Lung microvascular endothelial cell (primary cell): ENCODE results near the gene SUMO4. TPM values are rescaled to one million over a fixed set of nuclear protein-coding genes. Genes with fewer than 3 reads are reported as not detected.

ENCODE experiments used
- DNase-seq, 2 donors: peaks; one replicate each; pipeline versions ENCODE4 v3.0.0 to v3.0.0-alpha.2; 2010; ENCODE audit warnings: low read depth in 2 of 2
- total RNA-seq: library from RNA; depleted of rRNA; stranded (reverse); fragments of >200 nt; gene quantifications from 2 replicates; pipeline ENCODE4 v1.2.1, GENCODE V29; 2014

The SUMO4 gene
- total RNA-seq, 1 donor from 2014 or later, result 1.2 TPM

DNA sequence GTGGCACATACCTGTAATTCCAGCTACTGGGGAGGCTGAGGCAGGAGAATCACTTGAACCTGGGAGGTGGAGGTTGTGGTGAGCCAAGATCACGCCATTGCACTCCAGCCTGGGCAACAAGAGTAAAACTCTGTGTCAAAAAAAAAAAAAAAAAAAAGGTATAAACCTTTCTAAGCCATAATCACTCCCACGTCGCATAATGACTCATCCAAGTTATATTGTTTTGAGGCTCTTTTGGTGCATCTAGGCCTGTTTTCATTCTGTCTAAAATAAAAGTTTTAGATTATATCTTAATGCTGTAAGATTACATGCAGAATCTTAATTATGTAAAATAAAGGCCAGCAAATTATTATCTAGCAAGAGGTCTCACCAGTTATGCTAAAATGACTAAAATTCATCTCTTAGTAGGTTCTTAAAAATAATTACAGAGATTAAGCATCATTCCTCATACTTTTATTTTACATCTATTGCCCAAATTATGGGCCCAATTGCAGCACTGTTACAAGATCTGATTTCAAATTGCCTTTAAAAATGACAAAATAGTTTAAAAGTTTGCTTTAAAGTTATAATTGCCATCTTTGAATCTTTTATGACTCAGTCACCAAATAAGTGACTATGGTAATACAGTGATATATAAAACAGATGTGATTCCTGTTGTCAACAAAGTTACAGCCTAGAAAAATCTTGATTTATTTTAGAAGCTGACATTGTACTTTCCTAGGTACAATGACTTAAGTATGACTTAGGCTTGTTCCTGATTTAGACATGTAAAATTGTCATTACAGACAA, 10.4 kb upstream of the SUMO4 start:
- peak in 1 of 2 donors; percentile 13 for DNase-seq

DNA sequence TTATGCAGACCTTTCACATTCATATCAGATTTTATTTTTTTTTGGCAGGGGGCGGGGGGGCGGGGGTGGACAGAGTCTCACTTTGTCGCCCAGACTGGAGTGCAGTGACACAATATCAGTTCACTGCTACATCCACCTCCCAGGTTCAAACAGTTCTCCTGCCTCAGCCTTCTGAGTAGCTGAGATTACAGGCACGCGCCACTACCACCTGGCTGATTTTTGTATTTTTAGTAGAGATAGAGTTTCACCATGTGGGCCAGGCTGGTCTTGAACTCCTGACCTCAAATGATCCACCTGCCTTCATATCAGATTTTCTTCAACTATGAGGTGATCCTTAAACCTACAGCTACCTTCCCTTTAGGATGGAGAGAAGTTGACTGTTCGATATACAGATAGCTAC, 8.0 kb upstream of the SUMO4 start:
- DNase-seq, result no peak

DNA sequence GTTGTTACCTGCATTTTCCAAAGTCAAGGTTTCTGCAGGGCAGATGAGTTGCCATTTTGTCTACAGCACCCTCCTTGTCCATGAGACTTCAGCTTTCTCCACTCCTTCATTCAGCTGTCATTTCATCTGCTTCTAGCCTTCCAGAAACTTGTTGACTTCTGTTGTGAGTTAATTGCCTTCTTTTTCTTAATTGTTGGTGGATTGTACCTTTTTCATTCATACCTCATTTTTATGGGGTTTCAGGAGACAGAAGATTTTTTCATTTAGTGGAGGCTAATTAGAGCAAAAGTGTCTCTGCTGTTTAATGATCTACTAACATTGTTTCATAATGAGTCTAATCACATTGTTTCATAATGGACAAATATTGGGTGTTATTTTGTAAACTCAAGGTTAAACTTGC, 7.5 kb upstream of the SUMO4 start:
- no peak for DNase-seq

DNA sequence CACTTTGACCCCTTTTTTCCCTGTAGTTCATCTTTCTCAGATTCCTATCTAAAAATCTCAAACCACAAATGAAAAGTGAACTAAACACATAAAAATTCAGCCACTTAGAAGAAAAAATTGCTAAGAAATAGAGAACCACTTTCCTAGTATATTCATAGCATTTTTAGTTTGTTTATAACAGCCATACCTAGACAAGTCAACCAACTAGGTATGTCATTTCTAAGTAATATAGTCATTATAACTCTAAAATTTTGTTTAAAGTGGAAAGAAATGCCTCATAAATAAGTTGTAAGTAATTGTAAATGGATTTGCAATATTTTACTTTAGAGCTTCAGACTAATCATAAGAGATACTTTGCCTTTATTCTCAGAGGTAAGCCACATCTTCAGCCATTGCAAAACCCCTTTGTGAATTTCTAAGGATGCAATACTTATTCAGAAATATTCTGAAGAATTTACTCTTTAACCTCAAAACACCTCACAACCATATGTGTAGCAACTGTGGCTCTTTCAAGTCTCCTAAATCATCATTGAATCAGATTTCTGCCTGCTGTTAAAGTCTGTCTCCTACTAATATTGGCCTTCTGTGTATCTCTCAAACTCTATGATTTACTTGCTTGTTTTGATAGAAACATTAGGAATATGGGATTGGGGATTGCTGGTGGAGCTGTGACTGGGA, 6.9 kb upstream of the SUMO4 start:
- no peak for DNase-seq

DNA sequence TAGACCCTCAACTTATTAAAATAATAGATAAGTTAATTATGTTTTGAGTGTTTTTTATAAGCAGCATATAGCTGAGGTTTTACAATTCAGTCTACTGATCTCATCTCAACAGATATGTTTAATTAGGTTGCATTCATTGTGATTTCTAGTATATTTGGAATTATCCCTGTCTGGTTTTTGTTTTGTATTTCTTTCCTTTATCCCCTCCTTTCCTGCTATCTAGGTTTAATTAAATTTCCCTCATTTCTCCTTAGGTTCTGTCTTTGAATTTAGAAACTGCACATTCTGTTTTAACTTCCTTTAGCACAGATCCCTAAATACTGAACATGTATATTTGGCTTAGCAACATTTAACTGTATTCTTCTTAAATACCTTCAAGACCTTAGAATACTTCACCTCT, 4.9 kb upstream of the SUMO4 start:
- DNase-seq, result no peak

DNA sequence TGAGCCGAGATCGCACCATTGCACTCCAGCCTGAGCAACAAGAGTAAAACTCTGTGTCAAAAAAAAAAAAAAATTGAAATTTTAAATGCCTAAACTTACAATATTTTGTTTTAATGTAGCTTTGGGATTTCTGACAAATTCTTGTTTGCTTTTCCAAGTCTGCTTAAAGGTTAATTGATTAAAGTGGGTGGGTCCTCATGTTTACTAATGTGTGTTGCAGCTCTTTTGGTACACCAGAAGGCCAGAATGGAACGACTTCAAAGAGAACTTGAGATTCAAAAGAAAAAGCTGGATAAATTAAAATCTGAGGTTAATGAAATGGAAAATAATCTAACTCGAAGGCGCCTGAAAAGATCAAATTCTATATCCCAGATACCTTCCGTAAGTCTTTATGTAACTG, 2.7 kb upstream of the SUMO4 start:
- no peak for DNase-seq

DNA sequence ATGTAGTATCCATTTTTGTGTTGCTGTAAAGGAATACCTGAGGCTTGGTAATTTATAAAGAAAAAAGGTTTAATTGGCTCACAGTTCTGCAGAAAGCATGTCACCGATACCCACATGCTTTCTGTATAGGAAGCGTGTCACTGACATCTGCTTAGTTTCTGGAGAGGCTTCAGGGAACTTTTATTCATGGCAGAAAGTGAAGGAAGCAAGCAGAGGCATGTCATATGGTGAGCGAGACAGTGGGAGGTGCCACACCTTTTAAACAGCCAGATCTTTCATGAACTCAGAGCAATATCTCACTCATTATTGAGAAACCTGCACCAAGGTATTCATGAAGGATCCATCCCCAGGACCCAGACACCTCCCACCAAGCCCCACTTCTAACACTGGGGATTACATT, 3.5 kb downstream of the SUMO4 start:
- DNase-seq, result no peak

DNA sequence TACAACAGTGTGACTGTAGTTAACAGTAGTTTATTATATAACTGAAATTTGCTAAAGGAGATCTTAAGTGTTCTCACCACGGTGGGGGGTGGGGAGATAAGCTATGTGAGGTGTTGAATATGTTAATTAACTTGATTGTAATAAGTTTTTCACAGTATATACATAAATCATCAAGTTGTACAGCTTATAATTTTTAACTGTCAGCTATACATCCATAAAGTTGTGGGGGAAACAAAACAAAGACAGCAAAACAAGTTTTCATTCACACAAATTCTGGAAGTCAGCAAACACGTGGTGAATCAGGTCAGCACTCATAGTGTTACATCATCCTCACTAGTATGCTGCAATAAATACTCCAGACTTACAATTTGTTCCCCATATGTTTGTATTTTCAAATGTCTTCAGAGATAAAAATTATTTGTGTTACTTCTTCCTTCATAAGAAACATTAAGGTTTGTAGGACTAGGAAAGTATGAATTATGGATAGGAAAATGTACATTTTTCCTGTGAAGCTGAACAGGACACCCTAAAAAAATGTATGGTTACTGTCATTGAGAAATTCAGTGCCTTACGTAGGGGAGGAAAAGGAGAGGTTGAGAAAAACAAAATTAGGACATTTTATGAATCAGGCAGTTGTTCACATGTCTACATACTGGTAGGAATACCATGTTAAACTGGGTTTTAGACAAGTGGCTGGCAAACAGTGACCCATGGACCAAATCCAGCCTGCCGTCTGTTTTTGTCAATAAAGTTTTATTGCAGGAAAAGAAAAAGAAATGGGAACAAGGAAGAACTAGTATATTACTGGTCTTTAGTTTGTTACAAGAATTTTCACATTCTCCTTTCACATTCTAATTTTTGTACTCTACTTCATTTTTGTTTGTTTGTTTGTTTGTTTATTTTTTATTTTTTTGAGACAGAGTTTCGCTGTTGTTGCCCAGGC, 6.0 kb downstream of the SUMO4 start:
- DNase-seq, result no peak

DNA sequence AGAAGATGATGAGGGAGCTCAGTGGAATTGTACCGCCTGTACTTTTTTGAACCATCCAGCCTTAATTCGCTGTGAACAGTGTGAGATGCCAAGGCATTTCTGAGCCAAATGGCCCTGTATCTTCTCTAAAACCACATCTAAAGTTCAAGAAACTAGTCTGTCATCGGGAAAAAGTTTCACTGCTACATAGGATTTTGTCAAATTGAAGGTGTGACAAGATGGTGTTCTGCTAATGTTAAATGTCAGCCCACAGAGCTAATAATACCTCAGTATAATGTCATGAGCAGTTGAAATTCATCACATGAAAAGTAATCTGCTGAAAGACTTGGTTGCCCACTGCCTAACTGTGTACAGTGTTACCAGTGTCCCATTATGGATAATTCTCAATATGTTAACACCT, 9.6 kb downstream of the SUMO4 start:
- DNase-seq, result no peak

DNA sequence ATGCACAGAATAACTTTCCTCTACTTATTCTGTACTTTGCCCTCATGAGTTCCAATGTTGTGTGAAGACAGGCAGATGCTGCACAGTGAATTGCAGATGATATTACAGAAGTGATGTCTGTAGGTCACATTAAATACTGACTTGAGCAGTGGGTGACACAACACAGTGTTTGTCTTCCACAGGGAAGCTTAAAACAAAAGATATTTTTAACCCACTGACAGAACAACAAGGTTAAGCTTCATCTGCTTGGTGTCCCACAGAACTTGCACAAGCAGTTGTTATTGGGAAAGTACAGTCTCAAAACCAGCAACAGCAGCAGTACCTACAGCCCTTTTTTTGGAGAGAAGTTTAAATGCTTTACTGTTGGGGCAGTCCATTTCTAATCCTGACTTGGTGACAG, 10.5 kb downstream of the SUMO4 start:
- no peak for DNase-seq

DNA sequence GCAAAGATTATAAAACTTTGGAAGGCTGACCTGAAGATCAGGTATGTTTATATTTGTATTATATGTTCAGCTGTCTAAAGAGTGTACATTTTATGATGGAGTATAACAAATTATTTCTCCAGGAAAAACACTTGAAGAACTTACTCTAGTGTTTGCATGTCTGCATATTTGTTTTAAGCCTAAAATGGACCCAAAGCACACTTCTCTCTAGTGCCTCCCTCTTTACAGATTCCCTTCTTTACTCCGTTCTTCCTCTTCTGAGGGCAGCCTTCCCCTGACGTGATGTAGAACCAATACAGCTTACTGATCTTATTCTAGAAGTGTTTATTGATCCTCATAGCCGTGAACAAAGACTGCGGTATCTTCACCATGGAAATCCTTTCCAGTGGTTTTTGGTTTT, 13.9 kb downstream of the SUMO4 start:
- DNase-seq, result no peak

DNA sequence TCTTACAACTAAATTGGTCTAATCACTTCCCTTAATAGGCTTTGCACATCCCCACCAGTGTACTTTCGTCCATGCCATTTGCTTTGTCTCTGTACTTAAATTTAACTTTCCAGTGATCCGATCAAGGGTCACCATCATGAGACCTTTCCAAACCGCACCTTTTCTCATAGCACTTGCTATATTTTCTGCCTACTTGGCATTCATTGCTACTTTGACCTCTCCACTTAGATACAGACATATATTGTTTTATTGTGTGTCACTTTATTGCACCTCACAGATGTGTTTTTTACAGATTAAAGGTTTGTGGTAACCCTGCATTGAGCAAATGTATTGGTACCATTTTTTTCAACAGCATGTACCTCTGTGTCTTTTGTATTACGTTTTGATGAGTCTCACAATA, 14.8 kb downstream of the SUMO4 start:
- DNase-seq, result no peak

DNA sequence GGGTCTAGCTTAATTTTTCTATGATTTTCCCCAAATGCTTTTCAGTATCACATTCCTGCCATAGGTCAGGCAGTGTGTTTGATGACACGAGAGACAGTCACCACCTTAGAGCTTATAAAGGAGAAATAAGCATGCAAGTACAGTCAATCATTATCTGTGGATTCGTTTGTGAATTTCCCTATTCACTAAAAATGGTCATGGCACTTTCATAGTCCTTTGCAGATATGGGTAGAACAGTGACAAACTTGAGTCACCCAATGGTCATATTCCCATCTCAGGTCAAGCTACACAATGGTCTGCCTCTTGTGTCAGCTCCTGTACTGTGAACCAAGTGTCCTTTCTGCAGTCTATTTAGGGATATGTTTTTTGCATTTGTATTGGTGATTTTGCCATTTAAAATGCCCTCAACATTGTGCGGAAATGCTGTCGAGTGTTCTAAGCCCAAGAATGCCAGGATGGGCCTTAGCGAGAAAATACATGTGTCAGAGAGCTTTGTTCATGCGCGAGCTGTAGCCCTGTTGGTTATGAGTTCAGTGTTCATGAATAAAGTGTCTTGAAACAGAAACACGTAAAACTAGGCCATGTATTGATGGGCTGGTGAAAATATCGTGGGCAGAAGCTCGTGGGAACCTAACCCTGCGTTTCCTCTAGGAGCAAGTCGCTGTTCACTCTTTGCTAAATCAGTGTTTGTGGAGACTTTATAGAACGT, 19.8 kb downstream of the SUMO4 start:
- no peak for DNase-seq

DNA sequence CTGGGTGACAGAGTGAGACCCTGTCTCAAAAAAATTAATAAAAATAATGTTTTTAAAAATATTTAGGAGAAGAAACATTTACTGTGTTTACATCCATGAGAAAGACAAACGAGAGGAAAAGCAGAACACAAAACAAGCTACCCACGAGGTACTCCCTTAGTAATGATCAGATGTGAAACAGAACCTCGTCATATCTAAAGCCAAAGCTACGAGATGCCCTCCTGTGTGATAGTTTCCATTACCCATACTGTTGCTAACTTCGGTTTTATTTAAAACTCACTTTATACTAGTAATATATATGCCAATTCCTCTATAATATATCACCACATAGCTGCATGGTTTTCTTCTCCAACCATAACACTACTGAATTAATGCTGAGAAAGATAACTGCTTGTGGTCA, 21.1 kb downstream of the SUMO4 start:
- DNase-seq, result no peak

DNA sequence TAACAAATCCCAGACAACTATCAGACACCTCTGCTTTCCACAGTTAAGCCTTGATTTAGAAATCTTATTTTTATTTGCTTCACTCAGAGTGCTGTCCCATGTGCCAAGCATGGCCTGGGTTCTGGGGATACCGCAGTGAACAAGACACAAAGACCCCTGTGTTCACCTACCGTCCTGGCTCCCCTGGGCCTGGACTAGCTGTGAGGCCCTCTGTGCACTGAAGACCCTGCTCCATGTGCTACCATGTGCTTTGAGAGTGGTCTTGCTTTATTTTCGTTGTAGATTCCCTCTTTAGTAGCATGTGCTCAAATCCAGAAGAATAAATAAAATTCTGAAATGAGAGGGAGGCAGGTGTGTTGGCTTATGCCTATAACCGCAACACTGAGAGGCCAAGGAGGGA, 22.5 kb downstream of the SUMO4 start:
- no peak for DNase-seq

DNA sequence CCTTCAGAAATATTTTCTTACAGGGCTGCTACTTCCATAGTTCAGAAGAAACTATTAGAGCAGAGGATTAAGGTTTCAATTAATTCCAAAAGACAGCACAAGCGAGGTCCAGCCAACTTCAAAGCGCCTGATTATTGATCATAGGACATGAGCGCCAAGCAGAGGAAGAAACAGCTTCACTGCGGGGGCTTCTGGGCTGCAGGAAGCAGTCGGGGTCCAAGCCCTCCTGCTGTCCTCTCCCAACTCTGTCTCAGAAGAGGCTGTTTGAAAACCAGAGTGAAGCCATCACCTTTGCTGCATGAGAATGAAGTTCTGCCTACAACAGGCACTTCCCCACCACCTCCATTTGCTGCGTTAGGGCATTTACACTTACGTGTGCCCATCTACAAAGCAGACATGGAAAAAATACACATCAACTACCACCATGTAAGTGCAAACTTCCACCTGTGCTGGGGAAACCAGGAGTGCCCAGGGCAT, 23.9 kb downstream of the SUMO4 start:
- no peak for DNase-seq

DNA sequence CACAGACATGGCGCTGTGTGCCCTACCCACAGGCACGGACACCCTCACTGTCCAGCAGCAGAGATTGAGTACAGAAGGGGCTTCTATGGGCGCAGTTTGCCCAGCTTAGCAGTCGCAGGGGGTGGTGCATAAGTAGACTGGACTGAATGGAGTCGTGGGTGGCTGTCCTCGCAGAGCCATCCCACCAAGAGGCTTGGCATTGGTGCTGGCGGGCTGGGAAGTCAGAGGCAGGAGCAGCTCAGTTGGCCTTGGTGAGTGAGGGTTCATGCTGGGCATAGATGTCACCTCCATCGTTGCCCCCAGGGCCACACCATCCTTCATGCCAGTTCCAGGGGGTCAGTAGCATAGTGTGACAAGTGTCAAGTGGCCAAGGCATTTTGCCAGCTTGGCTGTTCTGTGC, 25.2 kb downstream of the SUMO4 start:
- DNase-seq, result no peak

DNA sequence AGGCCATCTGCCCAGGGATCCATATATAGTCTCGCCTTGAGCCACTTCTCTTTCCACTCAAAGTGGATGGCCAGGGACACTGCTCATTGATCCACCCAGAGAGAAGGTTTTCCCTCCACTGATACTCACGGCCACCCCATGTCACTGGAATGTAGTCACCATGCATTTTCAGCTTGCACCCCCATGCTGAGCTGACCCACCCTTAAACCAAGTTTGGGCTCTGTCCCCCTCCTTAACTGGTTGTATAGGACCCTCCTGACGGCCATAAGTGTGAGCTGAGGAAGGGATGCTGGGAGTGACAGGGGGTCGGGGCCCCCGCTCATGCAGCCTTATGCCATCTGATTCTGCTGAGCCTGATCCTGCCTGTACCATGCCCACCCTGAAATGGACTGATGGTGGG, 25.7 kb downstream of the SUMO4 start:
- no peak for DNase-seq

DNA sequence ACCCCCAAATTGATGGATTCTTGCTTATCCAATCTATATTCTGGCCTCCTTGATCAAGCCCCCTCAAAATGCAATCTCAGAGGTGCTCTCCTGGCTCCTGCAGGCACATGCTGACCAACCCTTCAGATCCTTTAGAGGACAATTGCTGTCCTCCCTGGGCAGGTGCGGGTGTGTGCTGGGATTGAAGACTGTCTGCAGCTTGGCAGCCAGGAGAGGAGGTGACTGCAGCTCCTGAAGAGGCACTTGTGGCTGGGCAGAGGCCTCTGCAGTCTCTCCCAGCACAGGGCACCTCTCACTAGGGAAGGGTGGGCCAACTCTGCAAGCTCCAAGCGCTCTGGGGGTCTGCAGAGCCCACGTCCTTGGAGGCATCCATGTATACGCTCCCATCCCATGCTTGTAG, 28.5 kb downstream of the SUMO4 start:
- no peak for DNase-seq

DNA sequence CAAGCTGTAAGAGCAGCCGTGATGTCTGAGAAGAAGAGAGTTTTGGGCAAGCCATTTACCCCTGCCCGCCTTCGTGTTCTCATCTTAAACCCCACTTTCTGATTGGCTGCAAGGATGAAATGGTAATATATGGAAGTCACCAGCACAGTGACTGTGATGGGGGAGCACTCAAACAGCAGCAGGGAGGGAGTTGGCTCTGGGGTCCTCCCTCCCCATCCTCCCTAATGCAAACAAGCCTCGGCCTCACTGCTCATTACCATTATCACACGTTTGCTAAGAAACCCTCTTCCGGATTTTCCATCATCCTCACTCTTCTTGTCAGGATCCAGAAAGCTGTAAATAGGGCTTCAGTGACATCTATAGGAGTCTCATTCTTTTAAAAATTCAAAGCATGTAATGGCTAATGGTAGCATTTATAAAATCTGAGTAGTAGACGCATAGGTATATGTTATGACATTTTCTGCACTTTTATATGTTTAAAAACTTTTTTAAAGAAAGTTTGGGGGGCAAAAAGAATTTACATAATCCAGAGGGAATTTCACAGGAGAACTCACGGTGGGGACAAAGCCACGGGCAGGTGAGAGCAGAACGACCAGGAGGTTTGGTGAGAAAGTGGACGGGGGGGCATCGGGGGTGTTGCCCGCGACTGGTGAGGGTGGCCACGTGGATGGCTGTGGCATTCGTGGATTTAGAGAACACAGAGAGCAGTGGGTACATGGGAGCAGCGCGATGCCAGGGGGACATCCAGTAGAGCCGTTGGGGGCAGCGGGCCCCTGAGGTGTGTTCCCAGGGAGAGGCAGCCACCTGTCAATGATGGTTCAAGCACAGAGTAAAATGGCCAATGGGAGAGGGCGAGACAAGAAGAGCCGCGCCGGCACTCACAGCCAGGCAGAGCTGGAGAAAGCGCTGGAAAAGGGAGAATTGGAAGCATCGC, 29.6 kb downstream of the SUMO4 start:
- DNase-seq, result no peak
